Activated CD8-positive, alpha-beta memory T cell treated with anti-CD3 and anti-CD28 coated beads, Interleukin-2, amount 50 U/mL, for 1 hour (primary cell): ENCODE measurements around the gene NRP2.

Experiments used
- DNase-seq: peaks from one replicate; pipeline ENCODE4 v3.0.0-alpha.2; 2020; ENCODE audit errors: extremely low read depth

The NRP2 gene

DNA sequence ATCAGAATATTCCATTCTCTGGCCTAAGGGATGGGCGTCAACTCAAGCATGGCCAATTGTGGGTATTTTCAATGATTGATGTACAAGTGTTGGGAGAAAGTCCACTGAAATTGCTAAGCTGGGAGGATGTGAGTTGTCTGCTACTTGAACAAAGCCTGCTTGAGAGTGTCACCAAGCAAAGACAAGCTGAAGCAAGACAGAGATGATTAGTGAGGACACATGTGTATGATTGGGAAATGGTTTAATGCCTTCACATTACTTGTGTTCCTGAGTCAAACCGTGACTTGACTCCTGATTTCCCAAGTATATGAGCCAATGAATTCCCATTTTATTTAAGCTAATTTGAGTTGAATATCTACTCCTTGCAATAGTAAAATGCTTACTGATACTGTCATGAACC, 23.7 kb upstream of the NRP2 start:
- DNase-seq = no peak

DNA sequence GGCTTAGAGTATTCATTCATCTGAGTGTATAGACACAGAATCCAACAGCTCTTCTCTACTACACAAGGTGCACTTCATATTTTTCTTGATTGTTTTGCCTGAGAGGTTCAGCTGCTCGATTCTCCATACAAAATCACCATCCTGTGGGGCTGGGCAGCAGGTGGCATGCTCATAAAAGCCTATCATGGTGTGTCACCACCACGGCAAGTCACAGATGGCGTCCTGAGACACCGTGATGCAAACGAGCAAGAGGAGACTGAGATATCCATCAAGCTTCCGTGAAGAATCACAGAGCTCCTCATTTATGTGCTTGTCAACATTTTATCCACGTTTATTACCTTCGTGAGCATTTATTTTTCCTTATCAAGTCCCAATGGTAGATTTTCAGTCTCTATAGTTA, 22.4 kb upstream of the NRP2 start:
- DNase-seq = no peak

DNA sequence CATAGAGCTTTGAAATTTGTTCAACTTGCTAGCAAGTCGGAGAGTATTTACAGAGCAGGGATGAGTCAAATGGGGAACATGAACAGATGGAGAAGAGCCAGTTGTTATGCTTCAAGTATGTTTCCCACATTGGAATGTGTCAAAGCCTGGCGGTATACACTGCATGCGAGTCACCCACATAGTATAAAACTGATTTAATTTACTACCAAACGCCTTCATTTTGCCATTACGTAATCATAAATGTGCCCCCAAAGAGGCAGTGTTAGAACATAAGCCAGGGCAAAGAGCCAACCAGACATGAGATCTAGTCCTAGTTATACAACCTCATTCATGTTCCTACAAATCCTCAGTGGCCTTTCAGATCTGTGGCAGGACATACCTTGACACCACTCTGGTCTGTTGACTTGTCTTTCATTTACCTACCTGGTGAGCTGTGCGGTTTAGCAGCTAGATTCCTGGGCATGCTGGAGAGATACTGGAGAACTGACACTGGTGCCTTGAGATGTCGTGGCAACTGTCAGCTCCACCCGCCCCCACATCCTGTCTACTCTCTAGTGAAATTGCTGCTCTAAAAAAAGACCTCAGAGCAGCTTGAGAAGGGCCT, 21.7 kb upstream of the NRP2 start:
- no peak for DNase-seq

DNA sequence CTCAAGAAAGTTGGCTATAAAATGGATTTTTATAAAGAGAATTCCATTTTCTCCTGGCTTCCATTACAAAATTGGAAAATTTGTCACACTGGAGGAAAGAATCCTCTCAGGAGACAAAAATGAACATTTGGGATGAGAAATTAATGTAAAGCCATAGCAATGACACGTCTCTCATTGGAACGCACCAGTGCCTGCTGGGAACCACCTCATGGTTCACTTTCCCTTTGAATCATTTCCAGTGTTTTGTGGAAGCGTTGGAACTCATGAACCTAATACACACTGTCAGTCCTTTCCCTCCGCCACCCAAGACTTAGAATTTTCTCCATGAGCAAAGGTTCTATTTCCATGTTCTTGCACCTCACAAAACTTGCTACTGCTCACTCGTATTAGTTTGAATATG, 21.0 kb upstream of the NRP2 start:
- DNase-seq = no peak

DNA sequence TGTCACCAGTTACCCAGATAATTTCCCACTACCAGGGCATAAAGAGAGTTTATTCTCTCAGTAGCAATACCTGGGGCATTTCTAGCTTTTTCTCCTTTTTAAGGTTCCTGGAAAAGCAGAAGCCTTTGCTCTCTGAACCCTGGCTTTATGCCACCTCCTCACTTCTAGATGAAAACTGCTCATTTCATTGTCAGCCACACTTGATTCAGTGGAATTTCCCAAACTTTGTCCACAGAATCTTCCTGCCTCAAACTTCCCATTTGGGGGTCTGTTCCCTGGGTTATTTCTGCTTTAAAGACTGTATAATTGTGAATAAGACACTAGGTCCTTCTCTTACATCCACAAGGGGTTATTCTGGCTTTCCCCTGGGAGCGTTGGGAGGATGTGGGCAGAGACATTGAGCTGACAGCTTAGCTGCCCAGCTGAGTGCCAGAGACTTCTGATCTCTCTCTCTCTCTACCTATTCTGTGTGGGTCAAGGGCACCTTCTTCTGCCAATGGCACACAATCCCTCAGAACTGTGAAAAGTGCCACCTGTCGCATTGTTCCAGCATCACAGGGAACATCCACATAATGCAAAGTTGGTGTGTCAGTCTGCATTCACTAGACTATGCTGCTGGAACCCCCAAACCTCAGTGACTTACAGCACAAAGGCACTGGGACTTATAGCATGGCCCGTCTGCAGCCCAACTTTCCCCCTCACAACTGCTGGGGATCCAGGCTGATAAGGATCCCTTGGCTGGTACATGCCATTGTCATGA, 19.9 kb upstream of the NRP2 start:
- DNase-seq = no peak

DNA sequence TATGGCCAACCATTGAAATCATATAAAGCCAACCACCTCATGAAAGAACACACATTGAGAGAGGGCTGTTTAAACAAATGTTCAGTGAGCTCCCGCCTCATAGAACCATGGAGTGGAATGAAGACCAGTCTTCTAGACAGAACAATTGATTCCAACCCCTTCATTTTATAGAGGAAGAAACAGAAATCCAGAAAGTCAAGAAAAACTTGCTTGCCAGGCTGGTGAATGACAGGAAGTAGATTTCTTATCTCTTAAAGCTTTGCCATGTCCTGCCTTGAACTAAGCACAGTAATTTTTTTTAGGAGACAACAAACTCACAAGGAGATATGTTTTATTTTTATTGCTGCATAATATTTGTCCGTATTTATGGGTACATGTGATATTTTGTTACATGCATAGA, 16.5 kb upstream of the NRP2 start:
- no peak for DNase-seq

DNA sequence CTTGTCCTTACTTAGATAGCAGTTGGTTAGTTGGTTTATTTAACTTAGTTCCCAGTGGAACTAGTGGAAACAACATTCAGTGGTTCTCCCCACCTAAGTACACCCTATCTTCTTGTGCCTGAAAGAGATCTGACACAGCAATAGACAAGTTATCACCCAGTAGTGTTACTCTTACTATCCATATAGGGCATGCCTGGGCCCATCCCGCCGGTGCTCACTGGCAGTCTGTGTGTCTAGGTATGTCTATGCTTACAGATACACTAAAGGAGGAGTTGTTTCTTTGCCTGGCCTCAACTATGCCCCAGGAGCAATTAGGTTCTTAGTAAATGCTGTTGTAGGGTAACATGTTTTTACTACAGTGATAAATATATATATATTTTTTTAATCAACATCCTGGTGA, 12.0 kb upstream of the NRP2 start:
- no peak for DNase-seq

DNA sequence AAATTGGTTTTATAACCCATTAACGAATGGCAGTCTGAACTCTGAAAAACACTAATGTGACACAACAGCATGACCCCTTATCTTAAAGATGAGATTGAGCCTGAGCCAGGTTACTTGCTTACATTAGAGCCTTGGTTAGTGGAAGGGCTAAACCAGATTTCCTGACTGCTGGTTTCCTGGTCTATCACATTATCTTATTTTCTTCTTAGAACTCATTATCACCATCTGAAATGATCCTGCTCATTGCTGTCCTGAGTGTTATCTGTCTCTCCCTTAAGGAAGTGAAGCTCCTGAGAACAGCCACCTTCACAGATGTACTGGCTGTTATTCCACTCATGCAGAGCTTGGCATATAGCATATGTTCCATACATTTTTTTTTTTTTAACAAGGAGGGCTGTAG, 9.0 kb upstream of the NRP2 start:
- no peak for DNase-seq

DNA sequence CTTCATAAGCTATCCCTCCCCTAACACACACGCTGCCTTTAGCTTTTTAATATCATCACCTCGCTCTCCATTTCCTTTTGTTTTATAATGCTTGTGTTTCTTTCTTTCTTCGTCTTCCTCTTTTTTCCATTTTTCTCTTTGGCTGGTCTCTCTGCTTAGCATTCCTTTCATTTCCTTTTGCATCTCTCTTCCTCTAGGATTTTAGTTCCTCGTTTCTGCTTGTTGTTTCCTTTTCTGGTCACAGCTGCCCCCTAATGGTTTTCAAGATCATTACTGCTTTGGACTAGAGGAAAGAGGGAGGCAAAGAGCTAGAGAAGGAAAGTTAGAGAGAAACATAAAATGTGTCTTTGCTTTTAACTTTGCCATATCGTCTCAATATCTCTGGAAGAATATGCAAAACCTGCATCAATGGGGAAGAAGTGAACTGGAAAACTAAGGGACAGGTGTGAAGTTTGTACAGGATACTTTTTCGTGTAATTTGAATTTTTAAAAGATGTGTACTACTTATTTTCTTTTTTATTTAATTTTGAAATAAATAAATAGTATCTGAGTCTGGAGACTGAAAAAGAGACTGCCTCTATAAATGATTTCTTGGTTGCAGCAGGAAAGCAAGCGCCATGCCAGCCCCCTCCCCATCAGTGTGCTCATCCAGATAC, 6.3 kb upstream of the NRP2 start:
- no peak for DNase-seq

DNA sequence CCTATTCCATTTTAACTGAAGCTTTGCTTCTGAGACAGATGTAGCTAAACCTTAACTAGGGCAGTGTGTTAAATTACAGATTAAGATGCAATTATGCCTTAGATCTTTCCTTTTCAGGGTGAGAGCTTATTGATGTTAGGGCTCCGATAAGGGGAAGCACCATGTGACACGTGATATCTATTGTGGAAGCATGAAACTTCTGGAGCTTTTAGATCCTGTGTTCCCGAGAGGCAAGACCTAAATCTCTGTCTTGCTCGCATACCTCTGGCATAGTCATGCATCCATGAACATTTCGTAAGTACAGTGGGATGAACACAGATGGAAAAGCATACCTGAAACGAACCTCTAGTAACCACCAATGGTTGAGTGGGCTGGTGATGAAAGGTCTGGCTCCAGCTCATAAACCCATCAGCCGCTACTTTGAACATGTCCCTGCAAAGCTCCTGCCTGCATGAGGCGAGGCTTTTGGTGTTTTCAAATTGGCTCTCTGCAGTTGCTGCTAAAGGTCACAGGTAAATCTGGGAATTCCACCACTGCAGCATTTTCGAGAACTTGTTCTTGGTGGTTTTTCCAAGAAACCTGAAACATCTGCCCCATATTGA, 3.7 kb upstream of the NRP2 start:
- no peak for DNase-seq

DNA sequence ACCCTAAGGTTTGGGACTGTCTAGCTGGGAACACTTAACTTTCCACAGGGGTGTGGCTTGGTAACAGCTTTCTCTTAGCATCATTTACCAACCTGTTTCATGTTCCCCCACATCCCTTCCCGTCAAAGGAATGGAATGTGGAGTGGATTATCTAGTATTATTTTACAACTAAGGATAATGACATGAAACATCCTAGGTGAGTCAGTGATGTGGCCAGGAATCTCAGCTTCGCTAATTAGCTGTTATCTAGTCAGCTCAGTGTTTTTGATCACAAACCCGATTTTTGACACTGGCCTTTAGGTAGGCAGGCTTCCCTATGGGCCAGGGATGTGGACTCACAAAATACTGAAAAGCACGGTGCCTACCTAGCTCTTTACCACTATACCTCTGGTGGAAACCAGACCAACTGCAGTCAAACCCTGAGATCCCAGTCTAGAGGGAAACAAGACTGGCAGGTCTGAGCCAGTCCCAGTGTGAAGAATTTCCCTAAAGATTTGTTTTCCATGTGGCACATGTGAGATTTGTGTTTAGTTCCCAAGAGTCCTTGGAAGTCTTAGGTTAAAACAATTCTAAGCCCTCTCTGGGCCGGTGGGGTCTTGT, 2.8 kb upstream of the NRP2 start:
- no peak for DNase-seq

DNA sequence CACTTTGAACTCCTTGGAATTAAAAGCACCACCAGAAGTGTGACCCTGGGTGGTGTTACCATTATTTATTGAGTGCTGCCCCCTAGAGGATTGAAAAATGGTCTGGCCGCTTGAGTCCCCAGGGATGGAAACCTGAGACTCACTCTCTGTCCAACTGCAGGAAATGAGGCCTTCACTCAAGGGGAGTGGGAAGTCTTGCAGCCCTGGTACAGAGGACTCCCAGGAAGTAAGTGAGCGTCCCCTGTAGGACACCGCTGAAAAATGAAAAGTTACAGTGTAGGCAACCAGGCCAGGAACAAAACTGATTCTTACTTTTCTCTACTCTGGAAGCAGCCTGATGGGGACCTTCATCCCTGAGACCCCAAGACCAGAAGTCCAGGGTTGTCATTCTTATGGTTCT, 2.2 kb upstream of the NRP2 start:
- no peak for DNase-seq

DNA sequence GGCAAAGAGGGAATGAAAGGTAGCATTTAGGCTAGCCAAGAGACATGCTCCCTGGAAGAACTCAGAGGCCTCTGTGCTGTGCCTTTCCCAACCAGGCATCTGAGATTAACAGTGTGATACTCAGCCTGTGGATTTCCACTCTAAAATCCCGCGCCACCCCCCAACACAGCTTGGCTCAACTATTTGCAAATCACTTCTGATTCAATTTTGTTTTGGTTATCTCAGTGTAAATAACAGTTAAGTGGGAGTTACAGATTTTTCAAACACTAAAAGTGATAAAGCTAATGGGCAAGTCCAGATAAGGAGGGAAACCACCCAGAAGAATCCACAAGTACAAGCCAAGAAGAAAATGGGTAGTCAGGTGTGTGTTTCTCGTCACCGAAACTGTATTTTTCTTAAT, 1.4 kb upstream of the NRP2 start:
- DNase-seq = no peak

DNA sequence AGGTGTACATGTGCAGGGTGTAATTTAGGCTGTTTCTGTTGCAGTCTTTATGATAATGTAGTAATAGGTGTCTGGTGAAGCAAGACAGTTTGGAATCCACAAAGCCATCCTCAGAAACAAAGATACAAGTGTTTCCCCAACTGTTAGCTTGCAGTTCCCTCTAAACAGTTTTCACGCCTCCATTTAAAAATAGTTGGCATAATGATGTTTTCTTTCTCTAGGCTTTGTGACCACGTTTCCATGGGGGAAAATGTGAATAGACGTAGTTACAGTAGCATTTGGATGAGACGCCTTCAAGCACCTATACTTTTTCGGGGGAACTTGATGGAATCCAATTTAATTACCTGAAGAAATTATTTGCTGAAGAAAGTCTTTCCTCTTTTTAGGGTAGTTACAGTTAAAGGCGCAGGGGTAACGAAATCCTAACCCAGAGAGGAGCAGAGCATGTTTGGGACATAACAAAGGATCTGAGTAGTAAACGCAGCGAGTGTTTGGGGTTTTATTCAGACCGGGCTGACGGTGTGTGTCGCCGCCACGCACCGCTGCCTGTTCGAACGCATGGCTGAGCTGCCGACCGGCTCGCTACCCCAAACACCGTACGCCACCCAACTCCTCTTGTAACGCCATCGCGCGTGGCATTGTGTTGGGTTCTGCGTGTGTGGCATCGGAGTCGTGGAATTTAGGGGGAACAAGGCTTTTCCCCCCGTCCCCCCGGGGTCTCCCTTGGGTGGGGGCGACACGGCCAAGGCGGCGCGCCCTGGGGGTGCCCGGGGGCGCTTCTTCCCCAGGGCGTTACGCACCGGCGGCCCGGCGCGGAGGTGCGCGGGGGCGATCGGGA, 681 bp upstream of the NRP2 start:
- DNase-seq = no peak

DNA sequence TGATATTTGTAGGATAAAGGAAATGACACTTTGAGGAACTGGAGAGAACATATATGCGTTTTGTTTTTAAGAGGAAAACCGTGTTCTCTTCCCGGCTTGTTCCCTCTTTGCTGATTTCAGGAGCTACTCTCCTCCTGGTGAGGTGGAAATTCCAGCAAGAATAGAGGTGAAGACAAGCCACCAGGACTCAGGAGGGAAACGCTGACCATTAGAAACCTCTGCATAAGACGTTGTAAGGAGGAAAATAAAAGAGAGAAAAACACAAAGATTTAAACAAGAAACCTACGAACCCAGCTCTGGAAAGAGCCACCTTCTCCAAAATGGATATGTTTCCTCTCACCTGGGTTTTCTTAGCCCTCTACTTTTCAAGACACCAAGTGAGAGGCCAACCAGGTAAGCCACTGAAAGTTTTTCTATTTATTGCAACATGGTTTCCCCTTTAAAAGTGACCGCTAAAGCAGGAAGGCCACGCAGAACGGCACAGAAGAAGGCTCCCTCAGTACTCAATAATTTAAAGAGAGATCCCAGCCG, 735 bp downstream of the NRP2 start:
- no peak for DNase-seq

DNA sequence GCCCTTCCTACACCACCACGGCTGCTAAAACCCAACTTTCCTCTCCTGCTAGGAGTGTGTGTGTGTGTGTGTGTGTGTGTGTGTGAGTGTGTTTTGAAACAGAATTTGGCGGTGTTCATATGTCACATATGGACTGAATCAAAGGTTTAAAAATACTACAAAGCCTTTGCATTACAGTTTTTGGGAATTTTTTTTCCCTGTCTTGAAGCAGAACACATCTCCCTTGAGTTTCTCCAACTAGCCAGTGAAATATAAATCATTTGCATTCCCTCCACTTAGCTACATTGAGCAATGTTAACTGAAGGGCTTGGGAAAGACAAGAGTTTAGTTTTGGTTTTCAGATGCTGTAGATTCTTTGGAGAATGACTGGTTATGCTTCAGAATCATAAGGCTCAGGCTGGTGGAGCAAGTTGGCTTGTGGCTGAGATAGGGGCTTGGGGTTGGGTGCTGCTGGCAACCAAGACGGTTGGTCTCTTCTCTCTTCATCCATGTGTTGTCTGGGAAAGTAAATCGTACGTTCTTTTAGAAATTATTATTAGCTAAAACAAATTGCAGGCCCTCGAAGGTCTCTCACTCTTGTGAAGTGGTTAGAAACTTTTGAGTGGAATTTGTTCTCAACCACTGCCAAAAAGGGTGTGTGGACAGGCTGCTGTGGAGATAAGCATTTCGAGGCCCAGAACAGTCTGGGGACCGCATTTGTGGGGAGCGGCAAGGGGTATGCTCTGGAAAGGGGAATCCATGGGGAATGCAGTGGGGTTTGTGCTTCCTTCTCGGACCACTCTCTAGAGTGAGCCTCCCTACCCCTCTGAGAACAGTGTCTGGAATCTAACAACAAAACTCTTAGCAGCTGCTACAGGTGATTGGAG, 1.4 kb downstream of the NRP2 start:
- no peak for DNase-seq

DNA sequence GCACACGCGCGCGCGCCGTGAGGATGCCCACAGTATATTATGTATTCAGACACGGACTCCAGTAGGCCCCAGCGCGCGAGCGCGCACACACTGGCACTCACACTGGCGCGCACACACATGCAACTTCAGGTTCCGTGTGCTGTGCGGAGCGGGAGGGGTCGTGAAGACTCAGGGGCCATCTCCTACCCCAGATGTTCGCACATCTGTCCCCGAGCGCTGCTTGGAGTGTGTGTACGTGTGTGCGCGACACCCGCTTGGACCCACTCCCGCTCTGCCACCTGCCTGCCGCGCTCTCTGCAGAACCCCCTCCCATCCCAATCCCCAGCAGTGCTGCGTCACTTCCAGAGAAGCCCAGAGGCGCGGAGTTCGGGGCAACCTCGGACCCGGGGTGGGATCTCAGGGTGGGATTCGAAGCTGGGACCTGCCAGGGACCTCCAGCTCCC, 2.6 kb downstream of the NRP2 start:
- no peak for DNase-seq

DNA sequence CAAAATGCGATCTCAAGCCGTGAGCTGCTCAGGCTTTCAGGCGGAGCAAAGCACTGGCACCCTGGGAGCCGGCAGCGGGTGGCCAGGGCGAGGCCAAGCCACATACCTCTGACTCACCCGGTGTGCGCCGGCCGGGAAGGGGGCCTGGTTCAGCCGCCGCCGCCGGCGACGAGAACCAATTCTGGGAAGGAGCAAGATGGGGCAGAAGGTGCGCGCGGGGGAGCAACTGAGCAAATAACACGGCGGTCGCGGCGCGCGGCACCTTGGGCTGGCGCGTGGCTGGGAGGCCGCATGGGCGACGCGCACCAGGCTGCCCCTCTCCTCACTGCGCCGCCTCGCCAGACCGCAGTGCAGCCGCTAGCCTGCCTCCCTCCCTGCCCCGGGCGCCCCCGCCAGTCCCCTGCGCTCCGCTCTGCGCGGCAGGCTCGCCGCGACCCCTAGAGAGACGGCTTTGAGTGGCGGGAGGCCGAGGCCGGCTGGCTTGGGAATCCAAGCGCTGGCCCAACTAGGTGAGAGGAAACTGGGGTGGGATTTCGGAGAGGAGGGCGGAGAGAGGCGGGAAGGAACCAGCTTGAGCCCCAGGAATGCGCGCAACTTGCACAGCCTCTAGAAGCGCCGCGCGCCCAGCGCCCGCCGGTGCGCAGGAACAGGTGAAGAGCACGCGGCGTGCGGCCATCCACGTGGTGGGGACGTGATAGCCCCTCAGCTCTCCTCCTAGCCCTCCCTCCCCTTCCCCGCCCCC, 3.2 kb downstream of the NRP2 start:
- DNase-seq = no peak

DNA sequence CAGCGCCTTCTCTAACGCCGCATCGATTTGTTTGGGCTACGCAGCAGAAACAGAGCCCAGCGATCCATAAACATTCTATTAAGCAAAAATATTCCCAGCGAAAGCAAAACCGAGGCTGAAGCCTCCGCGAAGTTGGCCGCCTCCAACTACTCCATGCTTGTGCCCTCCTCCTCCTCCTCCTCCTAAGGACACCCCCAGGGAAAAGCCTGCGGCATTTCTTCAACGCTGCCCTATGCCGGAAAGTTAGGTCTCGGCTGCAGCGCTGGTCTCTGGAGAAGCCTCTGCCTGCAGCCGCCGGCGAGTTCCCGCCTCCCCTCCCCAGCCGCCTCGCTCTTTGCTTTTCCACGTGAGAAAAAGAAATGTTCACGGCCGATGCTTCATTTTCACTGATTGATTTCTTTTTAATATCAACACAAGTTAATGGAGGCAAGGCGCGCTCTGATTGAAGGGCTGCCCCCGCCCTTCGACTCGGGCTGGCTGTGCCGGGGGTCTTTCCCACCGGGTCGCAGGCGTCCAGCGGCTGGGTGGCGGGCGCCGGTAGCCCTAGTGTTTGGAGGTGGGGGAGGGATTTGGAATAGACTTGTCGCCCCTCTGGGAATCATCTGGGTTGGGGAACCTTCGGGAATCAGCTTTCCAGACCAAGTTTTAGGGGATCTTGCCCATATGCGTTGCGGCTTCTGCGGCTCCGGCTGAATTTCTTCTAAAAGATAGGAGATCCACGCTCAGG, 3.9 kb downstream of the NRP2 start:
- DNase-seq = no peak
